Naive thymus-derived CD4-positive, alpha-beta T cell (primary cell): ENCODE data around the gene GRM7. TPM values are rescaled to one million over a fixed set of nuclear protein-coding genes. Genes with fewer than 3 reads are reported as not detected.

Source experiments
- ATAC-seq: fragments of 150-1000 bp; cut with Tn5 transposase; 2 replicates; pipeline ENCODE4 v1.10.0; 2021; ENCODE audit warnings: mild to moderate bottlenecking, moderate library complexity
- CTCF ChIA-PET: fragments of 350-600 bp; sonication (Branson Sonifier 250); formaldehyde crosslinking; loops from one replicate; lab custom pipeline; 2021; ENCODE audit warnings: antibody characterized with exemption; lab: Charles Lee
- POLR2A ChIA-PET: fragments of 350-600 bp; sonication (Branson Sonifier 250); formaldehyde crosslinking; loops from one replicate; lab custom pipeline; 2021; ENCODE audit warnings: antibody characterized with exemption, inconsistent platforms; lab: Charles Lee
- DNase-seq, 9 donors: peaks; one replicate each; pipeline versions ENCODE4 v3.0.0 to v3.0.0-alpha.2; 2020 to 2022; ENCODE audit warnings: mixed read lengths in 1 of 9
- H3K27ac ChIP-seq: one replicate; pipeline ENCODE4 v1.7.0; 2013; ENCODE audit warnings: mild to moderate bottlenecking, low read depth, low read length, moderate library complexity
- H3K27me3 ChIP-seq, 2 donors: one replicate each; pipeline ENCODE4 v1.7.0; 2013; ENCODE audit warnings: low read length in 2 of 2, mild to moderate bottlenecking in 2 of 2, moderate library complexity in 2 of 2; ENCODE audit not compliant: control insufficient read depth in 2 of 2, insufficient read depth in 2 of 2
- H3K36me3 ChIP-seq, 3 experiments: 1 replicate in 2 of 3; 2 replicates in 1 of 3; pipeline ENCODE4 v1.7.0; 2013; ENCODE audit warnings: low read length in 3 of 3, mild to moderate bottlenecking in 3 of 3, moderate library complexity in 1 of 3; ENCODE audit not compliant: insufficient read depth in 3 of 3, control insufficient read depth in 2 of 3
- H3K4me1 ChIP-seq, 2 donors: one replicate each; pipeline ENCODE4 v1.7.0; 2013; ENCODE audit warnings: low read length in 2 of 2, mild to moderate bottlenecking in 2 of 2, moderate library complexity in 1 of 2; ENCODE audit not compliant: control insufficient read depth in 2 of 2, insufficient read depth in 2 of 2
- H3K4me3 ChIP-seq: 2 replicates; pipeline ENCODE4 v1.7.0; 2013; ENCODE audit warnings: mild to moderate bottlenecking, low read length
- H3K9me3 ChIP-seq, 3 experiments: 1 replicate in 2 of 3; 2 replicates in 1 of 3; pipeline ENCODE4 v1.7.0; 2013; ENCODE audit warnings: low read length in 3 of 3; ENCODE audit not compliant: control insufficient read depth in 2 of 3
- H3K27ac Mint-ChIP-seq, 9 donors: one replicate each; pipeline ENCODE4 v1.8.0; 2020 to 2022; ENCODE audit warnings: mixed read lengths in 9 of 9, mild to moderate bottlenecking in 8 of 9, moderate library complexity in 5 of 9, inconsistent platforms in 2 of 9
- H3K27me3 Mint-ChIP-seq, 5 donors: one replicate each; pipeline ENCODE4 v1.8.0; 2021 to 2022; ENCODE audit warnings: mixed read lengths in 5 of 5, mild to moderate bottlenecking in 1 of 5
- H3K36me3 Mint-ChIP-seq, 5 donors: one replicate each; pipeline ENCODE4 v1.8.0; 2020 to 2022; ENCODE audit warnings: mixed read lengths in 5 of 5, mild to moderate bottlenecking in 3 of 5, inconsistent platforms in 1 of 5
- H3K4me1 Mint-ChIP-seq, 7 donors: one replicate each; pipeline ENCODE4 v1.8.0; 2020 to 2022; ENCODE audit warnings: mixed read lengths in 7 of 7, mild to moderate bottlenecking in 3 of 7, inconsistent platforms in 1 of 7
- H3K4me3 Mint-ChIP-seq, 10 donors: one replicate each; pipeline ENCODE4 v1.8.0; 2020 to 2022; ENCODE audit warnings: mild to moderate bottlenecking in 10 of 10, mixed read lengths in 10 of 10, moderate library complexity in 6 of 10, inconsistent platforms in 2 of 10
- H3K9me3 Mint-ChIP-seq, 11 donors: one replicate each; pipeline ENCODE4 v1.8.0; 2020 to 2022; ENCODE audit warnings: mixed read lengths in 11 of 11, mild to moderate bottlenecking in 4 of 11, inconsistent platforms in 1 of 11, moderate library complexity in 1 of 11
- intact Hi-C, 2 donors: fragments of 100-400 bp; cut with micrococcal nuclease; formaldehyde crosslinking; loops; one replicate each; pipeline ENCODE4 v1.15.1; 2023
- polyA plus RNA-seq, 2 donors: library from polyadenylated mRNA; unstranded; fragments of 300-500 nt; fragmentation: Illumina TruSeq; gene quantifications; one replicate each; pipeline ENCODE4 v1.2.3, GENCODE V29; 2021
- total RNA-seq, 6 experiments: library from RNA in 5 of 6; stranded (reverse) in 5 of 6; gene quantifications; 1 replicate in 5 of 6; 2 replicates in 1 of 6; pipeline ENCODE4 v1.2.3 and lab custom pipeline; 2021 to 2026

GRM7 gene
- total and polyA plus RNA-seq, 7 experiments from 2014 or later = not detected

DNA sequence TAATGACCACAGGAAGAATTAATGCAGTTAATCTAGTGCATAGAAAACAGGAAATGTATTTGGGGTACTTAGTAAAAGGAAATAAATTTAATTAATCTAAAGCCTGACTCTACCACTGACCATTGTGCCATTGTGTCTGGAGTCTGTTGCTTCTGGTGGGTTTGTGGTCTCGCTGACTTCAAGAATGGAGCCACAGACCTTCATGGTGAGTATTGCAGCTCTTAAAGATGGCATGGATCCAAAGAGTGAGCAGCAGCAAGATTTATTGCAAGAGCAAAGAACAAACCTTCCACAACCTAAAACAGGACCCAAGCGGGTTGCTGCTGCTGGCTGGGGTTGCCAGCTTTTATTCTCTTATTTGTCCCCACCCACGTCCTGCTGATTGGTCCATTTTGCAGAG, 929.2 kb downstream of the GRM7 start:
- no peaks in the 10 kb centered on the region for H3K27me3 Mint-ChIP-seq
- DNase-seq = no peak
- intact Hi-C loops = no loop called here
- H3K36me3 Mint-ChIP-seq = no peaks in the 10 kb centered on the region
- Histone ChIP-seq H3K27me3 (no peaks in the 10 kb centered on the region), H3K27ac (no peak overlapping the region), H3K4me1 (no peaks in the 10 kb centered on the region), H3K9me3 (no peaks in the 10 kb centered on the region), H3K4me3 (no peak overlapping the region), H3K36me3 (no peaks in the 10 kb centered on the region)
- no peak for ATAC-seq
- H3K9me3 Mint-ChIP-seq = peaks cover 0 to 7% (median 0%) of the 10 kb centered on the region in 11 donors
- CTCF ChIA-PET = no interaction called here
- no peaks in the 10 kb centered on the region for H3K4me1 Mint-ChIP-seq
- POLR2A ChIA-PET = interaction anchor here (0.7 kb wide), 1 partner anchor 15 kb away, joined by 3 read pairs; no protein-coding TSS in a partner anchor
- no peak overlapping the region for H3K27ac Mint-ChIP-seq
- H3K4me3 Mint-ChIP-seq = no peak overlapping the region
